ENCODE results near the gene GSTA5.
"Not testable (repeated sequence)": the region's sequence is repeated elsewhere in the genome, so short reads cannot be mapped to it uniquely, and the experiment has no call there.

The GSTA5 gene

DNA sequence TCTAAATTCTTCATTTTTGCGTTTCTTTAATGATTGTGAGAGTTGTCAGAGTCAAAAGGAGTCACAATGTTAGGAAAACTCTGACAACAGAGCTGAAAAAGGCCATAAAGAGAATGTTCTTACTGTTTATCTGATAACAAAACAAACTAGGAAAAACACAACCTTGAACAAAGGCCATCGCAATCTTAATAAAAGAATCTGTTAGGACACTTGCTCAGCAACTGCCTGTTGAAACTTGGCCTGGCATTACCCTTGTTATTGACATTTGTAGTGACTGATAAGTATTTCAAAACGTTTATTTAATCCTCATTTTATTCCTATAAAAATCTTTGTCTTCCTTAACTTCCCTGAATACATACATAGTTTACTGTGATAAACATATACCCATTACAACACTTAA, 52.7 kb downstream of the GSTA5 start:
- no peak for FAIRE-seq

DNA sequence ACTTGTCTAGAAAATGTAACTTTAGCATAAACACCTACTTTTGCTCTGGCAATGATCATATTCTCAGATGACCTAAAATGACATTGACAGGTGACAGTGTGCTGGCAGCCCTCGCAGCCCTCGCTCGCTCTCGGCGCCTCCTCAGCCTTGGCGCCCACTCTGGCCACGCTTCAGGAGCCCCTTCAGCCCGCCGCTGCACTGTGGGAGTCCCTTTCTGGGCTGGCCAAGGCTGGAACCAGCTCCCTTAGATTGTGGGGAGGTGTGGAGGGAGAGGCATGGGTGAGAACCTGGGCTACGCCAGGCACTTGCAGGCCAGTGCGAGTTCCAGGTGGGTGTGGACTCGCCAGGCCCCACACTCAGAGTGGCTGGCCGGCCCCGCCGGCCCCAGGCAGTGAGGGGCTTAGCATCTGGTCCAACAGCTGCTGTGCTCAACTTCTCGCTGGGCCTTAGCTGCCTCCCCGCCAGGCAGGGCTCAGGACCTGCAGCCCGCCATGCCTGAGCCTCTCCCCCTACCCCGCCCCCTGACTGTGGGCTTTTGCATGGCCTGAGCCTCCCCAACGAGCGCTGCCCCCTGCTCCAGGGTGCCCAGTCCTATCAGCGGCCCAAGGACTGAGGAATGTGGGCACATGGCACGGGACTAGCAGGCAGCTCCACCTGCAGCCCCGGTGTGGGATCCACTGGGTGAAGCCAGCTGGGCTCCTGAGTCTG, 54.2 kb downstream of the GSTA5 start:
- no peak for FAIRE-seq

GRCh38 chr6:52782696-52783274, 57.8 kb downstream of the GSTA5 start:
- not testable (repeated sequence) for FAIRE-seq

DNA sequence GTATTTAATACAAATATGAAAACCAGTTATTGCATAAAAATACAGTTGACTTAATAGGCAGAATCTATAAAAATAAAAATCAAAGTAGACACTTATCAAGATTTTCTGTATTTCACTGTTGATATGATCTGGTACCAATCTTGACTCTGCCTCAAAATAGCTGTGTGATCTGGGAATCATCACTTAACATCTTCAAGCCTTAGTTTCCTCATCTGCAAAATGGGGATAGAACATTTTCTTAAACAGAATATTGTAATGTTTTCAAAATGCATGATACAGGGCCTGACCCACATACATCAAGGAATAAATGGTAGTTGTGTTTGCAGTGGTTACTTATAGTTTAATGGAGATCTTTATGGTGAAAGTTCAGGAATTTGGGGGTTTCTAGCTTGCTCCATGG, 58.4 kb downstream of the GSTA5 start:
- FAIRE-seq, result not testable (repeated sequence)
